PC-3 (cell line): ENCODE results near the gene KCNG2. TPM values are rescaled to one million over a fixed set of nuclear protein-coding genes. Genes with fewer than 3 reads are reported as not detected.

Experiments used
- ATAC-seq: fragments of 200-7000 bp; cut with Tn5 transposase; 2 replicates; pipeline ENCODE4 v1.9.1; 2020; ENCODE audit warnings: mild to moderate bottlenecking, moderate library complexity
- BruUV-seq: library from RNA; stranded (reverse); fragments of 400-500 nt; replicated peaks from 2 replicates; lab custom pipeline; 2021; lab: Mats Ljungman, UMichigan
- CTCF ChIA-PET: fragments of 300-600 bp; sonication (Branson Sonifier 250); formaldehyde crosslinking; loops from one replicate; lab custom pipeline; 2022; ENCODE audit warnings: antibody characterized with exemption; lab: Charles Lee
- POLR2A ChIA-PET: fragments of 300-600 bp; sonication (Branson Sonifier 250); formaldehyde crosslinking; loops from one replicate; lab custom pipeline; 2022; ENCODE audit warnings: antibody characterized with exemption; ENCODE audit not compliant: unreplicated experiment; lab: Charles Lee
- DNase-seq: peaks from one replicate; pipeline ENCODE4 v3.0.0-alpha.2; 2015
- H2AFZ ChIP-seq: fragments of 300-600 bp; sonication (generic); 2 replicates; pipeline ENCODE4 v1.6.0; 2016; ENCODE audit warnings: antibody characterized with exemption, low read length
- H3F3A ChIP-seq: fragments of 300-600 bp; sonication (generic); one replicate; pipeline ENCODE4 v1.6.0; 2017; ENCODE audit warnings: antibody characterized with exemption, low read length, control low read depth, mild to moderate bottlenecking; ENCODE audit not compliant: unreplicated experiment
- H3K27ac ChIP-seq: fragments of 300-600 bp; sonication (generic); 2 replicates; pipeline ENCODE4 v1.5.1; 2016; ENCODE audit warnings: mild to moderate bottlenecking, low read length
- H3K27me3 ChIP-seq: fragments of 300-600 bp; sonication (generic); 2 replicates; pipeline ENCODE4 v1.6.1; 2016; ENCODE audit warnings: low read length, mixed read lengths
- H3K36me3 ChIP-seq: fragments of 300-600 bp; sonication (generic); 2 replicates; pipeline ENCODE4 v1.6.1; 2016; ENCODE audit warnings: low read depth, mixed run types, low read length, mixed read lengths
- H3K4me1 ChIP-seq: fragments of 300-600 bp; sonication (generic); 2 replicates; pipeline ENCODE4 v1.5.1; 2016; ENCODE audit warnings: low read length; ENCODE audit not compliant: insufficient read depth
- H3K4me2 ChIP-seq: fragments of 300-600 bp; sonication (generic); 2 replicates; pipeline ENCODE4 v1.6.0; 2016; ENCODE audit warnings: low read length
- H3K4me3 ChIP-seq: fragments of 300-600 bp; sonication (generic); 2 replicates; pipeline ENCODE4 v1.5.1; 2016; ENCODE audit warnings: mild to moderate bottlenecking, low read length, mixed read lengths
- H3K79me2 ChIP-seq: fragments of 300-600 bp; sonication (generic); 2 replicates; pipeline ENCODE4 v1.6.1; 2017; ENCODE audit warnings: low read length, mixed read lengths
- H3K9ac ChIP-seq: fragments of 300-600 bp; sonication (generic); 2 replicates; pipeline ENCODE4 v1.6.0; 2016; ENCODE audit warnings: mild to moderate bottlenecking, low read length
- H3K9me2 ChIP-seq: fragments of 300-600 bp; sonication (generic); replicated peaks from 2 replicates; pipeline ENCODE4 v1.6.1; 2016; ENCODE audit warnings: mixed run types, low read length, mixed read lengths
- H3K9me3 ChIP-seq: fragments of 300-600 bp; sonication (generic); 2 replicates; pipeline ENCODE4 v1.6.1; 2016; ENCODE audit warnings: low read length, mixed read lengths
- H4K20me1 ChIP-seq: fragments of 300-600 bp; sonication (generic); 2 replicates; pipeline ENCODE4 v1.6.1; 2016; ENCODE audit warnings: low read length, mixed read lengths
- CTCF ChIP-seq: fragments of 300-600 bp; sonication (generic); conservative IDR thresholded peaks from 2 replicates; pipeline ENCODE4 v1.5.1; 2017; ENCODE audit warnings: antibody characterized with exemption, low read depth, mild to moderate bottlenecking, low read length
- EZH2 ChIP-seq: fragments of 300-600 bp; sonication (generic); IDR thresholded peaks from one replicate; pipeline ENCODE4 v1.6.1; 2017; ENCODE audit warnings: antibody characterized with exemption, mild to moderate bottlenecking, low read length; ENCODE audit not compliant: unreplicated experiment
- EZH2phosphoT487 ChIP-seq: fragments of 300-600 bp; sonication (generic); IDR thresholded peaks from 2 replicates; pipeline ENCODE4 v1.6.1; 2018; ENCODE audit warnings: mild to moderate bottlenecking, antibody characterized with exemption, low read length, borderline replicate concordance
- intact Hi-C: fragments of 100-400 bp; cut with micrococcal nuclease; formaldehyde crosslinking; loops from 2 replicates; pipeline ENCODE4 v1.9.0; 2023
- total RNA-seq: library from RNA; depleted of rRNA; stranded (reverse); fragments of >200 nt; gene quantifications from 2 replicates; pipeline ENCODE4 v1.2.3, GENCODE V29; 2014

The KCNG2 gene
- total RNA-seq, 1 experiment from 2014 or later = not detected

- Histone ChIP-seq H3K4me2 (no peak overlapping the region), H3K4me1 (no peaks in the 10 kb centered on the region), H3K27ac (no peak overlapping the region), H3K4me3 (no peak overlapping the region), H4K20me1 (no peaks in the 10 kb centered on the region), H3K9me3 (no peaks in the 10 kb centered on the region), H3K27me3 (peaks cover 15% of the 10 kb centered on the region), H2AFZ (no peak overlapping the region), H3K9me2 (no peaks in the 10 kb centered on the region), H3K36me3 (no peaks in the 10 kb centered on the region), H3K9ac (no peak overlapping the region), H3K79me2 (no peaks in the 10 kb centered on the region), H3F3A (no peaks in the 10 kb centered on the region)
- ATAC-seq (no peak), DNase-seq (no peak)
- no TSS peak for BruUV-seq
- intact Hi-C loops = no loop called here
- TF ChIP-seq CTCF (no peak), EZH2 (no peak), EZH2phosphoT487 (no peak)
- CTCF ChIA-PET = no interaction called here
- POLR2A ChIA-PET = no interaction called here
Measured at GRCh38 chr18:79798999-79799370, 1.2 kb downstream of the KCNG2 start.

DNA sequence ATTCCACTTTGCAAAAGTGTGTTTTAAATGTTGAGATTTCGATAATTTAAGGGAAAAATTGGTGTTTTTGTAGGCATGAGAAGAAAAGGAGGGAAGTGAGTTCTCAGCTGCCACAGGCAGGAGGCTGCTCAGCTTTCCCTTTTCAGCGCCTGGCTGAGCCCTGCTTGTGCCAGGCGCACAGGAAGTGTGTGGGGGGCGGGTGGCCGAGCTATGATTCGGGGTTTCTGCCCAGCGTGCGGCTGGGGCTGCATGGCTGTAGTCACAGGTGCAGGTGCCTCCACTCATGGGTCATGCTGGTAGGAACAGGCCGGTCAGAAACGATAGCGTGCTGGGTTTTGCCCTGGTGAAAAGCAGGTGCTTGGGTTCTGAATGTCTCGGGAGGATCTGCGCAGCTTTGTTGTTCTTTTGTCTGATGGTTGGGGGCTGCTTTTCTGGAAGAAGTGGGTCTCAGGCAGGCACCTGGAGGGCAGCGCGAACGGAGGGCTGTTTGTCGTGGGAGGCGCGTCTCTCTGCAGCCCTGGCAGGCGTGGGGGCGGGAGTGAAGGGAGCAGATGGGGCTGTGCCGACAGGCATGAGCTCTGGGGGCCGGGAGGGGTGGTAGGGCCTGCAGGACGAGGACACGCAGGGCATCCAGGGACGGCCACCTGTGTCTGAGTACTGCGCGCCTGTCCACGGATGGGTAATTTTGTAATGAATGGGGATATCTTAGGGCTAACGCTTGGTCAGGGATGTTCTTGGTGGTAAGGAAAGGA lies 2.1 kb downstream of the KCNG2 start:
- TF ChIP-seq EZH2phosphoT487 = no peak
- no peak for TF ChIP-seq EZH2
- TF ChIP-seq CTCF = no peak
- DNase-seq = no peak
- Histone ChIP-seq H3K4me3 (no peak overlapping the region), H3K9ac (no peak overlapping the region), H3K27ac (no peak overlapping the region), H3K4me1 (no peaks in the 10 kb centered on the region), H2AFZ (no peak overlapping the region), H3K9me3 (no peaks in the 10 kb centered on the region), H3F3A (no peaks in the 10 kb centered on the region), H3K79me2 (no peaks in the 10 kb centered on the region), H4K20me1 (no peaks in the 10 kb centered on the region), H3K4me2 (no peak overlapping the region), H3K36me3 (no peaks in the 10 kb centered on the region), H3K9me2 (no peaks in the 10 kb centered on the region), H3K27me3 (peaks cover 15% of the 10 kb centered on the region)
- ATAC-seq = no peak
- ChIA-PET POLR2A (no interaction called here), CTCF (no interaction called here)
- intact Hi-C loops = no loop called here
- BruUV-seq = no TSS peak

DNA sequence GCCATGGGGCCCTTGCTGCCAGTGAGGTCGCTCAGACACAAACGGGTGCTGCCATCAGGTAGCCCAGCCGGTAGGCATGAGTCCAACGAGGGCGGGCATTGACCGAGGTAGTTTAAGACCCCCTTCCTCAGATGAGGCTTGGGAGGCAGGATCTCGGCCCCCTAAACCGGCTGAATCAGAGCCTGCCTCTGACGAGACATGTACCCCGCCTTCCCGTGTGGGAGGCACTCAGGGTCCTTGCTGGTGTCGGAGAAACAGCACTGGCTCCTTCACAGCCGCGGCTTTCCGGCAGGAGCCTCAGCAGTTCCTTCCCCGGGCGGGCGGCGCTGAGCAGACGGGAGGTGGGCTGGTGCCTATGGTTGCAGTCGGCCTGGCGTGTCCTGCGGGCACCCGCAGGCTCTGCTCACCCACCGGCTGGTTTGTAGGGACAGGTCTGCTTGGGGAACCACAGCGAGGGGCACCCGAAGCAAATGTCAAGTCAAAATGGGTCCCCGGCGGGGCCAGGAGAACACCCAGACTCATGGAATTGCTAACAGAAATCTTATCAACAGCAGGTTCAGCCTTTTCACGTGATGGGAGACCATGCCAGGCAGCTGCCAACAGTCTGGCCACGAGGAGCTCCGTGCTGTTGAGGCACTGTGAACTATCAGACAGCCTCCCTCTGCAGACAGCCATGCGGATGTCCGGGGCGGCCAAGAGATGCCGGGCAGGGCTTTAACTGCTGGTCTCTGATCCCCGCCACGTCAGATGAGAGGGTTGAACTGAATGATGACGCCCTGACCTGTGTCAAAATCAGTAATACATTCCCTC lies 2.8 kb downstream of the KCNG2 start:
- intact Hi-C loops = no loop called here
- ChIA-PET POLR2A (no interaction called here), CTCF (no interaction called here)
- Histone ChIP-seq H3K4me3 (no peak overlapping the region), H3K79me2 (no peaks in the 10 kb centered on the region), H3K9me2 (no peaks in the 10 kb centered on the region), H3K9me3 (no peaks in the 10 kb centered on the region), H3K36me3 (no peaks in the 10 kb centered on the region), H3K4me1 (no peaks in the 10 kb centered on the region), H3K27me3 (peaks cover 15% of the 10 kb centered on the region), H3K4me2 (no peak overlapping the region), H3F3A (no peaks in the 10 kb centered on the region), H3K9ac (no peak overlapping the region), H2AFZ (no peak overlapping the region), H4K20me1 (no peaks in the 10 kb centered on the region), H3K27ac (no peak overlapping the region)
- no peak for DNase-seq
- TF ChIP-seq EZH2 (no peak), EZH2phosphoT487 (no peak), CTCF (no peak)
- no peak for ATAC-seq
- no TSS peak for BruUV-seq
